Middle frontal gyrus (tissue), 1 donor: Measurements from ENCODE around the gene NFKB2.

Experiments
- DNase-seq: peaks from one replicate; pipeline ENCODE4 v3.0.0-alpha.2; 2015; ENCODE audit warnings: low spot score; ENCODE audit errors: extremely low spot score

The NFKB2 gene

DNA sequence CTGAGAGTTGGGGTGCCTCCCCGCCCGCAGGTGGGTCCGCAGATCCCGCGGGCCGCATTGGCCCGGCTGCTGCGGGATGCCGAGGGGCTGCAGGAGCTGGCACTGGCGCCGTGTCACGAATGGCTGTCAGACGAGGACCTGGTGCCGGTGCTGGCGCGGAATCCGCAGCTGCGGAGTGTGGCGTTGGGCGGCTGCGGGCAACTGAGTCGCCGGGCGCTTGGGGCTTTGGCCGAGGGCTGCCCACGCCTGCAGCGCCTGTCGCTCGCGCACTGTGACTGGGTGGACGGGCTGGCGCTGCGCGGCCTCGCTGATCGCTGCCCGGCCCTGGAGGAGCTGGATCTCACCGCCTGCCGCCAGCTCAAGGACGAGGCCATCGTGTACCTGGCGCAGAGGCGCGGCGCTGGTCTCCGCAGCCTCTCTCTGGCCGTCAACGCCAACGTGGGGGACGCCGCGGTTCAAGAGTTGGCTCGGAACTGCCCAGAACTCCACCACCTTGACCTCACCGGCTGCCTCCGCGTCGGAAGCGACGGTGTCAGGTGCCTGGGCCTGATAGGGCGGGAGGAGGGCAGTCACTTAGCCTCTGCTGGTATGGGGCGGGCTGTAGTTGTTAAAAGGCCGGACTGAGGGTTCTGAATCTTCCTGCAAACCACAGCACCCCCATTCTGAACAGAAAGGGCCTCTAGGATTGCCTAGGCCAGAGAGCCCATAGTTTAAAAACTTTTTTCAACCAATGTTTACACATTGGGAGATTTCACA lies 26.4 kb downstream of the NFKB2 start:
- no peak for DNase-seq

DNA sequence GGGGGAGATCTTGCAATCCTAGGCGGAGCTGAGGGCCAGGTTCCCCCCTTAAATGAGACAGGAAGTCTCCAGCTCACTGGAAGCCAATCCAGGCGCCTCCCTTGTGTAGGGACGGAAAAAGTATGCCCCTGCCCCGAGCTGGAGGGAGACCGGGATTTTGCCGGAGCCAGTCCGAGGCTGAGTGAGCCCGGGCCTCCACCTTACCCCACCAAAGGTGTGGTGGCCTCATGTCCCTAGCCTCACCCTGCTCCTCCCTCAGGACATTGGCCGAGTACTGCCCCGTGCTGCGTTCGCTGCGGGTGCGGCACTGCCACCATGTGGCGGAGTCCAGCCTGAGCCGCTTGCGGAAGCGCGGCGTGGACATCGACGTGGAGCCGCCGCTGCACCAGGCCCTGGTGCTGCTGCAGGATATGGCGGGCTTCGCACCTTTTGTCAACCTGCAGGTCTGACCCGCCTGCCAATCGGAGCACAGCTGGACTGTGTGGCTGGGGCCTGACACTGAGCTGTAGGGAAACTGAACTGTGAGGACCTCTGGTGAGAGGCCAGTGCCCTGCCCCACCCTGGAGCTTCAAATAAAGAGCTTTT lies 27.1 kb downstream of the NFKB2 start:
- no peak for DNase-seq

DNA sequence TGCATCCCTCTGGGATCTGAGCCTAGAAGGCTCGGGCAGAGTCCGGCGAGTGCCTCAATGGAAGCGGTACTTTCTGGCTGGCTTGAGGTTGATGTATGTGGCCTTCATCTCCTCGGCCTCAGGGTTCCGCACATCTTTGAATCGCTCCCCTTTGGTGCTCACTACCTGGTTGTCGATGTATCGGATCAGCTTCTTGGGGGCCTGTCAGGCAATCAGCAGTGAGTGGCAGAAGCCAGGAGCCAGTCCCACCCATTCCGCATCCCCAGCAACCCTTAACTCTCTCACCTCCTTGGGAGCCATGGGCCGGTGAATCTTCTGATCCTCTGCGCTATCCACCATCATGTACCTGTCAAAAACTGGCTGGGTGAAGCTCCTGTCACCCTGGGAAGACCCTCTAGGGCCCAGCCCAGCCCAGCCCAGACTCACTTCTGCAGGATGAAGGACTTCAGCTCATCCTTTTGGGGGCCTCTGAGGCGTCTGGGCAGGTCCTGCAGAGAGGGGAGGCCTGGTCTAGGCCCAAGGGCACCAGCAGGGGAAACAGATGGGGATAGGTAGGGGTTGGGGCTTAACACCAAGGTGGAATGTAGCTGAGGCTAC lies 28.0 kb downstream of the NFKB2 start:
- no peak for DNase-seq

DNA sequence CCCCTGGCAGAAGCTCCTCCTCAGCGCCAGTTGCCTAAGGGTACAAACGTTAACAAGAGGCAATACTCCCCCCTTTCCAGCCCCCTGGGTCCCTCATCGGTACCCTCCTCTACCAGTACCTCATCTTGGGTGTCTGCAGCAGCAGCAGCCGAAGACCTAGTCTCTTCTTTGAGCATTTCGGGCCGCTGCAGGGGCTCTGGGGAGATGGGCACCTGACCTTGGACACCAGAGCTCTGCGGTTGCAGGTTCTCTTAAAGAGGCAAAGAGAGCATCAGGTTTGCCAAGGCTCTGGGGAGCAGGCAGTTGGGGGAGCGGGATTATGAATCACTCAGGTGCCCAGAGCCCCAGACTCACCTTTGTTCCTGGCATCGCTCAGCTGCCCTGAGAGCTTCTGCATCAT lies 28.6 kb downstream of the NFKB2 start:
- no peak for DNase-seq

DNA sequence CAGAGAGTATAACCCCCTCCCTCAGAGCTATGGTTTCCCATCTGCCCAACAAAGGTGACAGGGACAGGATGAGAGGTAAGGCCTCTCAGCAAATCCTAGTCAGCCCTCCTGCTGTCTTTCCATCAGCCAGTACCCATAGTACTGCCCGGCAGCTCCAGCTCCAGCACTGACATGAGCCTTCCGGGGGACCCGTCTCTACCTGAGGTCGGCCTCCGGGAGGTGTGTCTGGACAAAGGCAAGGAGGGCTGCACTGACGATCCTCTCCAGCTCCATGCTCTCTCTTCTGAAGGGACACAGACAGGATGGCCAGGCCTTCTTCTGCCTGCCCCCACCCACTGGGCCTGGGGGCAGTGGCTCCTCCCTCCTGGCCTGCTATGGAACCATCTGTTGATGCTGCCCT lies 29.4 kb downstream of the NFKB2 start:
- no peak for DNase-seq

DNA sequence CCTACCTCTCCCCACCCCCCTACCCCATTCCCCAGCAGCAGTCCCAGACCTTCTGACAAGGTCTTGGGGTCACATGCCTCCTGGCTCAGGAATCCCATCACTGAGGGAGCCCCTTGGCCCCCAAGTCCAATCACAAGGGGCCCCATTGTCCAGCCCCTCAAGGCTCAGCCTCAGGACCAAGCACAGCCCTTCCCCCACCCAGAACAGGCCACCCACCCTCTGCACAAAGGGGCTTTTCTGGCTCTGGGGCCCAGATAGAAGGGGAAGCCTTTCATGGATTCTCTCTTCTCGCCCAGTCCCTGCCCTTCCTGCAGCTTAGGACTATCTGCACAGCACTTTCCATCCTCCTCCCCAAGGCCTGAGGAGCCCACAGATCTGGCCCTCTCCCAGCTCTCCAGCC lies 29.9 kb downstream of the NFKB2 start:
- no peak for DNase-seq

DNA sequence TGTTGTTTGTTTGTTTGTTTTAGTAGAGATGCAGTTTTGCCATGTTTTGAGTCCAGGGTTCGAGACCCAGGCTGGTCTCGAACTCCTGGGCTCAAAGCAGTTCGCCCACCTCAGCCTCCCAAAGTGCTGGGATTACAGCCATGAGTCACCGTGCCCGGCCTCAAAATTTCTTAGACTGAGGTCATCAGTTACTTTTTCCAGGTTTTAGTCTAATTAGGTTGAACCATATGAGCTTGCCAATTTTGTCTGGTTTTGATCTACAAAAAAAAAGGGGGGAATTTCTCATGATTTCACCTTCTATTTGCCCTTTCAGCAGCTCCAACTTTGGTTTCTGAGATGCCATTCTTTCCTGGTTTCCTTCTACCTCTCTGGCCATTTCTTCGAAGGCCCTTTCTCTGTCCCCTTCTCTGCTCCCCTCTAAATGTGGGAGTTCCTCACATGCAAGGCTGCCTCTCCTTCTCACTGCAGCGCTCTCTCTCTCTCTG lies 31.3 kb downstream of the NFKB2 start:
- no peak for DNase-seq

DNA sequence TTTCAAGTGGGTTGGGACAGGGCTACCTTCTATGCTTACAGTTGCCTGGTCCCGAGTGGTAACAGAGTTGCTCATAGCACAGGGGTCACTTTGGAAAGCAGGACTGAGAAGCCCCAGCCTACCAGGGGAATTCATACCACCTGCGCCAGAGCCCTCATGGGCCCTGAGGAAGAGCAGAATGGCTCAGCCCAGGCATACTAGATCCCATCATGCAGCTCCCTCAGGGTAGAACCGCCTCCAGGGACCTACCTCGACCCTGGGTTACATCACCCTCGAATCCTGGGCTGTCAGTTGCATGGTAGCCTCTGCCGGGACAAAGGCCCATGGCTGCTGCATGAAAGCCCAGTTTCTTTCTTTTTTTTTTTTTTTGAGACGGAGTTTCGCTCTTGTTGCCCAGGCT lies 34.0 kb downstream of the NFKB2 start:
- no peak for DNase-seq

DNA sequence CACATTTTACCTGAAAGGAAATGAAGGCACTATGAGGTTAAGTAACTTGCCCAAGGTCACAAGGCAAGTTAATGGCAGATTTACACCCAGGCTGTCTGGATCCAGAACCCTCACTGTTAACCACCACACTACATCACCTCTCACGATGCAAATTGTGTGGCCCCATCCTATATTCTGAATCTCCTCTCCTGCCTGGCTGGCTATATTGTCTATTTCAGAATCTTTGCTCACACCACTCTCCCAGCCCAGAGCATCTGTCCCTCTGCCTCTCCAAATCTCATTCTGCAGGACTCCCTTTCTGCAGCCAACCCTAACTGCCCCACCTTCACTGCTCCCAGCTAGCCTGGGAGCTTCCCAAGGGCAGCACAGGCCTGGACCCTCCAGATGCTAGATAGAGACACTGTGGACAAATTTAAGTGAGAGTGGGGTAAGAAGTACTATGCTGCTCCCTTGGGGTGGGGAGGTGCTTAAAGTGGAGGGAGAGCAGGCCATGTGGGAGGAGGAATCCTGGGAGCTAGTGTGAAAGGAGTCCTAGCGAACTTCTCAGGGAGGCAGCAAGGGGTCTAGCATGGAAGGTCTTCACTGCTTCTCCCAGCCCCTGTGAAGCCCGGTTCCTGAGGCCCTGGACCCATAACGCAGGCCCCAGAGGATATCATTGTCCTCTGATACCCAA lies 36.1 kb downstream of the NFKB2 start:
- DNase-seq = no peak

DNA sequence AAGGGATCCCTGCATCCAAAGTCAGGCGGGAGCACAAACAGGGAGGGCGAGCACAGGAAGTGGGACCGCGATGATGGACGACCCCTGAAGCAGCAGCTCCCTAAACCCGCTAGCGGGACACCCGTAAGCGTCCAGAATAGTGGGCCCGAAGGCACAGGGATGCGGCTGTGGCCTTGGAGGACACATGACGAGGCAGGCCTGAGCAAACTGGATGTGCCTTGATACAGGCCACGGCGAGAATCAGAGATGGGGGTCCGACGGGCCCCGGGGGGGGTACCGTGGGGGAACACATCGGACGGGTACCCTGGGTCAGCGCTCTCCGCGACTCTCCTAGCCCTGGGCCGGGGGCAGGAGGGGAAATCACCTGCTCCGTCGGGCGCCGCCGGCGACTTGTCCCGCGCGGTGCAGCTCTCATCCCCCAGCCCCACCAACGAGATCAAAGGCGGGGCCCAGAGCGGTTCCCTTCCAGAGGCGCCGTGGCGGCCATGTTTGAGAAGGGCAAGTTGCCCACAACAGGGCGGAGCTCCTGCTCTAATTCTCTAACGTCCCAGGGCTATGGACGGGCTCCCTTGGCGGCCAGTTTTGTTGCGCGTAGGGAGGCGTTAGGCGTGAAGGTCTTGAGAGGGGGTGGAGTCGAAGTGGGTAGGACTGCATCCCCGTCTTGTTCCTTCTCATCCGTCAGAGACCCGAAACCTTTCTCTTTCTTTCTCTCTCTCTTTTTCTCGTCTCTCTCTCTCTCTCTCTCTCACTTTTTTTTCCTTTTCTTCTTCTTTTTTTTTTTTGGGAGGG lies 36.9 kb downstream of the NFKB2 start, which contains the start of gene CUEDC2:
Gene CUEDC2 (minus strand): TSS at position 413 of the 789 bp plus-strand sequence. CDS start 7,386 bp downstream, outside the sequence.
- DNase-seq = peak; percentile 96

DNA sequence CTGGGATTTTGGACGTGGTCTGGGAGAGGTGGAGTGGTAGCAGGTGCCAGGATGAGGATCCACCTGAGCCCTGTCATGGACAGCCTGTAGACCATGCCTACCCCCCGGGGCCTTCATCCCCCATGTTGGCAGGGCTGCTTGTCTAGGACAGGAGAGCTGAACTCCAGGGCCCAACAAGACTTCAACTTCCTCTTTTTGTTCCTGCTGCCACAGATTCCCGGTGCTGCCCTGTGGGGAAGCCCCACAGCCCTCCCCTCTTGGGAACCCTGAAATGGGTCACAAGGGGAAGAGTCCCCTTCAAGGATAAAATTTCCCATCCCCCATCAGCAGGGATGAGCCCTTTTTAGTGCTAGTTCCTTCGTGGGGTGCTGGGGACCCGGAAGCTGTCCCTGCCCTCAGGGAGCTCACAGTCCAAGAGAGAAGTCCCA lies 38.1 kb downstream of the NFKB2 start:
- DNase-seq = no peak

DNA sequence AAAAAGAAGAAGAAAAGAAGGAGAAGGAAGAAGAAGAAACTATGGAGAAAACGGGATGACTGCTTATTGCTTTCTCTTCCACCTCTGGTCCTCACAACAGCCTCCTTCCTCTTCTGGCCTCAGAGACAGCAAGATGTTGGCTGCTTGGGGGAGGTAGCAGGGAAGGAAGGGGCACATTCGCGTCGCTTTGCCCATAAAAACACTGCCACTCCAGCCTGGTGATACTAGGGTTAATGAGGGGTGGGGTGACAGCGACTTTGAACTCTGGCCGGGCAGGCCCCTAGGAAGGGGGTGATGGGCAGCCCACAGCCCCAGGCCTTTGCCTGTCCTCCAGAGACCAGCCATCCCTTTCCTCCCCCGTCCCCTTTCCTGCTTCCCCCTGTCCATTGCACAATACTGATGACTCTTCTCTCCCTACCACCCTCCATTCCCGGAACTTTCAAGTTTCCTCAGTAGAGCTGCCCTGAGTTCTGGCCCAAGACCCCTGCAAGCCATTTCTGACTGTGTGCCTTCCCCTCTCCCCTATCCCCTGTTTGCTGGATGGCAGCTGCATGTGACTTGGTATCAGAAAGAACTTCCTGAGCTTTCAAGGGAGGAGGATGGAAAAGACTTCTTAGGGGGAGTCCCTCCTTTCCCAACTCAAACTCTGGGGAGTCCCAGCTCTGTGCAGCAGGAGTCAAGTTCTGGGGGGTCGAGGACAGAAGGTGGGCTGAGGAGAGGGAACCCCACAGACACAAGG lies 39.1 kb downstream of the NFKB2 start:
- DNase-seq = no peak

DNA sequence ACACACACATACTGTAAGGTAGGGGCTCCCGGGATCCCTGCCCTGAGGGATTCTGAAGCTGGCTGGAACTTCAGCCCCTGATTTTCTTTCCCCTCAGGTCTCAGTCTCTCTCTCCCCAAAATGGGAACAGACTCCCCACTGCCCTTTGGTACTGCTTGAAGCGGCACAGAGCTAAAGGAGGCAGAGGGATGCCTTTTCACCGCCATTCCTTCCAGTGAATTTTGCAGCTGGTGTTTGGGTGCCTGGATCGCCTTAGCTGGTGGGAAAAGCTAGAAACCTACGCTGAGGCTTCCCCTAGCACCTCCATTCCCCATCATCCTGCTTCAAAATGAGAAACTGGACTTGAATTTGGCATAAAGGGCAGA lies 39.6 kb downstream of the NFKB2 start:
- no peak for DNase-seq

DNA sequence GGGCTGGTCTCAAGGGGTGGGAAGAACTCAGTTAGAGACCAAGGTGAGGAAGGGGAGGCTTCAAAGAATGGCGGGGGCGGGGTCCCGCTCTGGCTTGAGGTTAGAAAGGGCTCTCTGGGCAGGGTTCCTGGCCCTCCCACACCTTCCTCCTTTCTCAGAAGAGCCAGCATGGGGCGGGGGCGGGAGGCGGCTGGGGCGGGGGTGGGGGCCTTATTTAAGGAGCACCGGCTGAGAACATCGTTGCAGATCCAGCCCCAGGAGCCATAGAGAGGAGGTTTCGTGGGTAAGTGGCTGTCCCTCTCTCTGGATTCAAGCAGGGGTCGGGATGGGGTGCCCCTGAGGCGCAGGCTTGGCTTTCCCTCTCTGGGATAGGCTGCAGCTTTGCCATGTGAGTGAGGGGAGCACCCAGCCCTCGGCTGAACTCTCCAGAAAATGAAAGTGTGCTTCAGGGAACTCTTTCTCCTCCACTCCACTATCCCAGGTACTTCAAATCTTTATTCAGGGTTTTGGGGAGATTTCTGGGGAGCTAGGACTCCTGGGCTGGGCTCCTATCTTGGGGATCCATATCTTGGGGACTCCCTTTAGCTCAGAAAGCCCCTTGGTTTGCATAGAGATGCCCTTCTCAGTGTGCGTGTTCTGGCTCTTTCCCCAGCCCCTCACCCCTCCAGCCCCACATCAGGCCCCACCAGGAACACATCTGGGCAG lies 40.2 kb downstream of the NFKB2 start:
- no peak for DNase-seq

DNA sequence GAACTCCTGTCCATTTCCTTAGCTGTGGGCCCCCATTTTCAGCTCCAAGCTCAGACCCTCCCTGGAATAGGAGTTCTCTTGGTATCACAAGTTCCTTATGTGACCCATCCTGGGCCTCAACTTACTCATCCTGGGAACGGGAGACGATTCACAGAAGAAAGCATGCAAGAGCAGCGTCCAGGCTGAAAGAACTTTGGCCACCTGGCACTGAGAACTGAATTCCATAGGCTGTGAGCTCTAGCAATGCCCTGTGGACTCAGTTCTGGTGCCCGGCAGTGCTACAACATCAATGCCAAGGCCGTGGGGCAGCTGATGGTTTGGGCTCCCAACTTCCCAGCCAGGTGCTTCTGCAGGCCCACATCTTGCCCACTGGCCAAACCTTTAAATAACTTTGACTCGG lies 40.8 kb downstream of the NFKB2 start:
- DNase-seq = no peak

DNA sequence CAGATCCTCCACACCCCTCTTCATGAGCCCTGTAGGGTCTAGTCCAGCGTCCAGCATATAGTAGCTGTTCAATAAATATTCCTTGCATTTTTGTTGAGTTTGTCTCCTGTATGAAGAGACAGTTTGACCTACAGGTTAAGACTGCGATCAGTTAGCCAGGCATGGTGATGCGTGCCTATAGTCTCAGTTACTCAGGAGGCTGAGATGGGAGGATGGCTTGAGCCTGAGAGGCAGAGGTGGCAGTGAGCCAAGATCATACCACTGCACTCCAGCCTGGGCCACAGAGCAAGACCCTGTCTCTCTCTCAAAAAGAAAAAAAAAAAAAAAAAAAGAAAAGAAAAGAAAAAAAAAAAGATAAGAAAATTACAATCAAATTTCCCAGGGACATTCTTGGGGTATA lies 42.0 kb downstream of the NFKB2 start:
- no peak for DNase-seq

DNA sequence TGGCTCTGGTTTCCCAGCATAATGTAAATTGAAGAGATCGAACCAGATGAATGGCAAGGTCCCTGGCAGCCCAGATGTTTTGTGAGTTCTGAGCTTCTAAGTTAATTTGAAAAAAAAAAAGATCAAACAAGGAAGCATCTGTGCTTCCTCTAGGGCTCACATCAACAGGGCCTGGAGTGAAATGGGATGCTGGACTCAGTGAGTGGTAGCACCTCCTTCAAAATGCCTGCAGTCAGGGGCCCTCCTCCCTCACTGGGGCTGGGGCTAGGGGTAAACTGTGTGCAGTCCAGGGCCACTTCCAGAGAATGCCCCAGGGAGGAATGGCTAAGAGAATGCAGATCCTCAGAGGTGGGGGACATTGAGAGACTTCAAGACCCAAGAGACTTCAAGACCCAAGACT lies 42.9 kb downstream of the NFKB2 start:
- no peak for DNase-seq

DNA sequence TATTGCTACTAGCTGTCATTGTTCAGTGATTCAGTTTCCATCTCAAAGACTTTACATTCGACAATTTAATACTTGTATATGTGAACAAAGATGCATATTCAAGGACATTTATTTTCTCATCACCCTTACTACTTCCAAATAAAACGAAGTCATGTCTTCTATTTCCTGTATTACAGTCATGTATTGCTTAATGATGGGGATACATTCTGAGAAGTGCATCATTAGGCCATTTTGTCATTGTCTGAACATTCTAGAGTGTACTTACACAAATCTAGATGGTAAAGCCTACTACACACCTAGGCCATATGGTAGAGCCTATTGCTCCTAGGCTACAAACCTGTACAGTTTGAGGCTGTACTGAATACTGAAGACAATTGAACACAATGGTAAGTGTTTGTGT lies 49.3 kb downstream of the NFKB2 start:
- DNase-seq = no peak

DNA sequence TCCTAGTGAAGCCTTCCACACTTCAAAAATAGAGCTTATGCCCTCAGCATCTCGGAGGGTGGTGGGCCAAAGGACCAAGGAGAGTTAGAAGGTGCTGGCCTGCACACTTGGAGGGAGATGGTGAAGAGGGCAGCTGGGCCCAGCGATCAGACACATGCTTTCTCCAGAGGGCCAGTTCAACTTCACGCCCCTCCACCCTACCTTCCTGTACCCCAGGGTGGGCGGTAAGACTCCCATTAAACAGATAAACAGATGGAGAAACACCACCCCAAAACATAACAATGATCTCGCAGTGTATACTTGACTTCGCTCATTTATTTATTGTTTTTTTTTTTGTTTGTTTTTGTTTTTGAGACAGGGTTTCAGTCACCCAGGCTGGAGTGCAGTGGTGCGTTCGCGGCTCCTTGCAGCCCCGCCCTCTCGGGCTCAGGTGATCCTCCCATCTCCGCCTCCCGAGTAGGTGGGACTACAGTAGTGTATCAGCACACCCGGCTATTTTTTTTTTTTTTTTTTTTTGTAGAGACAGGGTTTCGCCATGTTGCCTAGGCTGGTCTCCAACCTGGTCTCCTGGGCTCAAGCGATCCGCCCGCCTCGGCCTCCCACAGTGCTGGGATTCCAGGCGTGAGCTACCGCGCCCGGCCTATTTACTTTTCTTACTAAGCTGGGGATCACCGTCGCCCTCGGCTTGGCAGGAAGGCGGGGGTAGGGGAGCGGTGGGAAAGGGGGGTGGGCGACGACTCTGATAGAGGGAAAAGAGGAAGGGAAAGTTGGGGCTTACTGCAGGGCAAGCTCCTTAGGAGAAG lies 54.0 kb downstream of the NFKB2 start:
- DNase-seq = no peak

DNA sequence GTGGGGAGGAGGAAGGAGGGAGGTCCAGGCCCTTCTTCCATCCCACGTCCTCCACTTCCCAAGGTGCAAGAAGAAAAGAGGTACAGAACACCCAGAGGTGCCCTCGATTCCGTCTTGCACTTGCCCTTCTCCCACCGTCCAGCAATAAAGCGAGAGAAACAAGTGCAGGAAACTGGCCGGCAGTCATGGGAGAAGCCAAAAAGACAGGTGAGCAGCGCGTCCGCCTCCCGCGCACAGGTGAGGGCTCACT lies 54.5 kb downstream of the NFKB2 start:
- DNase-seq = no peak
